UCSD-AML1 (cell line): ENCODE data around the gene EHD4.

ENCODE experiments used
- DNase-seq: peaks from one replicate; lab custom pipeline; 2025; ENCODE audit not compliant: unreplicated experiment; lab: John Stamatoyannopoulos, UW

Gene EHD4

DNA sequence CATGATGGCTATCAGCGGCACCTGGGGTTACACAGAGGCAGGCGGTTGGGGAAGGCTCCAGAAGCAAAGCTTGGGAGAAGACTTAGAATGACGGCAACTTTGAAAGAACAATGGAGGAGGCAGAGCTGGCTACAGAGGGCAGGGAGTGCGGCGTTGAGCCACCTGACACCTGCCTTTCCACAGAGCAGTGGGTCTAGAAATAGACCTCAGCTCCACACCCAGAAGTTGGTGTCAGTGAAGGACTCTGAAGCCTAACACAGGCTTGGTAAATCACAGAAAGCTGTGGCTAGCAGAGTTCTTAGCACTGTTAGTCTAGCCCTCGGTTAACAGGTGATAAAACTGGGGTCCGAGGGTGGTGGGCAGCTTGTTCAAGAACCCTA is 23.1 kb upstream of the EHD4 start:
- DNase-seq: no peak

GRCh38 chr15:41994772-41995475 is 22.6 kb upstream of the EHD4 start:
- no peak for DNase-seq

DNA sequence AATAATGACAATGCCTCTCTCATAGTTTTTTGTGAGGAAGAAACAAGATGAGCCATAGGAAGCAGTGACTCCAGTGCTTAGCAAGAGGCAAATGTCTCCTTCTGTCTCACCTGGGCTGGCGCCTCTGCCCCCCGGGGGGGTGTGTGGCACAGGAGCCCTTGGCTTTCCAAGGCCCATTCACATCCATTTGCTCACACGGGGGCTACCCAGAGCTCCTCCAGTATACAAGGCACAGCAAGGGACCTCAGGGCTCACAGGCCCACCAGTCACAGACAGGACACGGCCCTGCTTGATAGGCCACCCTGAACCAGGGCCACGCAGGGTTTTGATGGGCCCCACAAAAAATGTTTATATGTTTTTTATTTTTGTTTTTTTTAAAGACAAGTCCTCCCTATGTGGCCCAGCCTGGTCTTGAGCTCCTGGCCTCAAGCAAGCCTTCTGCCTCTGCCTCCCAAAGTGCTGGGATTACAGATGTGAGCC is 21.9 kb upstream of the EHD4 start:
- DNase-seq: no peak

DNA sequence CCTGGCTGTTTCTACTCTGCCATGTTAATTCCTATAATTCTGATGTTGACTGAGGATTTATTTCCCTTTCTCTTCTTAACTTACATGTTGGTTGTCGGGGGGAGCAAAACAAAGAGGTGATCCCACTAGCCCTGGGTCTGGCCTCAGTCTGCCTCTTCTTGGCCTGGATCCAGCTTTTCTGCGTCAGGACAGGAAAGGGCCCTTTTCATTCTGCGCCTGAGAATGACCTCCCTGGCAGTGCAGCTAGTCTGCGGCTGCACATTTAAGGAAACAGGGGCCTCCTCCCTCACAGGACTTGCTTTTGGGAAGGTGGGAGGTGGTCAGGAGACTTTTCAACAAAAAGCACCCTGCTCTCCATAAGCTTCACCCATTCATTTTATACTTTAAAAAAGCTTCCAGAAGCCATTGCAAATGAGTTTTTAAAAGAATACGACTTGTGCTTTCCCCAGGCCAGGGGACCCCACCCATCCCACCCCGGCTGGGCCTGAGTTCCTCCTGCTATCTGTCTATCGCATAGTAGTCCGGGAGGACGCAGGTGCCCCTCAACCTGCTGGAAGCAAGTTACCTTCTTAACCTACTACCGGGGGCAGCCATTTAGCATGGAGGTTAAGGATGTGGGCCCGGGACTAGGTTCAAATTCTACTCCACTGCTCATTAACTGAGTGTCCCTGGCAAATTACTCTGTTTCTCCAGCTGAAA is 21.3 kb upstream of the EHD4 start:
- no peak for DNase-seq

DNA sequence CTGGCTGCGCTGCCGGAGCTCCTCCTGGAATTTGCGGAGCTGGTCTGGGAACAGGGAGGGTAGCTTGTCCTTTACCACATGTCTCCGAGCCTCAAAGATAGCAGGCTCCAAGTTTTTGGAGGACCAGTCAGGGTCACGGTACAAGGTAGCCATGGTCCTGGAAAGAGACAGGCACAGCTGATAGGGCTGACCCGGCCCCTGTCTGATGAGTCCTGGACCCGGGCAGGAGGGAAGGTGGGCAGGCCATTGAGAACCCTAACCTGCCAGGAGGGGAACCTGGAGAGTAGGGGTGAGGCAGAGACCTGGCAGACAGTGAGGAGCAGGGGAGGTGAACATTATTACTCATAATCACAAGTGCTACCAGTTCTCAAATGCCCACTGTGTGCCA is 20.4 kb upstream of the EHD4 start:
- DNase-seq: no peak

- DNase-seq: no peak
These were observed 19.9 kb upstream of the EHD4 start for GRCh38 chr15:41992151-41992802.

DNA sequence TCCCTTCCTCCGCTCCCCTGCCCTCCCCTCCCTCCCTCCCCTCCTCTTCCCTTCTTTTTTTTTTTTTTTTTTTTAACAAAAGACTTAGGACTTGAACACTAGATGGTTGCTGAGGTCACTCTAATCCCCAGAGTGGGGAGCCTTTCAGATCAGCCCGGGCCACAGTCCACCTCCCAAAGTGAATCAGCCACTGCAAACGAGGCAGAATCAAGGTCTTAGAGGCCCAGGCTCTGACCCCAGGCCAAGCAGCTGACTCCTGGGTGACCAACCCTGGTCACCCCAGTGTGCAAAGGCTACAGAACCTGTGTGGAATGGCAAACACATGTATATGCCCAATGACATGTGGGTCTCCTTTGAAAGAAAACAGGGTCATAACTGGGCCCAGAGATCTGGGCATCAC is 18.3 kb upstream of the EHD4 start:
- DNase-seq: no peak

GRCh38 chr15:41990243-41990605 is 17.9 kb upstream of the EHD4 start:
- DNase-seq: no peak

GRCh38 chr15:41989573-41990242 is 17.4 kb upstream of the EHD4 start:
- peak; percentile 81 for DNase-seq

- DNase-seq: no peak
These were observed 16.7 kb upstream of the EHD4 start for GRCh38 chr15:41988896-41989572.

DNA sequence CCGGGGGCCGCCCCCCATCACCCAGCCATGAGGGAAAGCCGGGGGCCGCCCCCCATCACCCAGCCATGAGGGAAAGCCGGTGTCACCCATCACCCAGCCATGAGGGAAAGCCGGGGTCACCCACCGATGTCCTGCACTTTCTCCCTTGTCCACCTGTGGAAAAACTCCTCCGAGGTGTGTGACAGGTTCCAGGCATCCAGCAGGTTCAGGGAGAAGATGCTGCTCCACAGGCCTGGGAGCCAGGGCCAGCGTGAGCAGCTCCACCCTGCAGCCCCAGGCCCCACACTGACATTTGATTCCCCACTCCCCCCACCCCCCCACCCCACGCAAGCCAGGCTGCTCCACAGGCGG is 15.5 kb upstream of the EHD4 start:
- no peak for DNase-seq

GRCh38 chr15:41987246-41987924 is 15.0 kb upstream of the EHD4 start:
- DNase-seq: no peak

GRCh38 chr15:41985236-41986160 is 13.1 kb upstream of the EHD4 start:
- no peak for DNase-seq

DNA sequence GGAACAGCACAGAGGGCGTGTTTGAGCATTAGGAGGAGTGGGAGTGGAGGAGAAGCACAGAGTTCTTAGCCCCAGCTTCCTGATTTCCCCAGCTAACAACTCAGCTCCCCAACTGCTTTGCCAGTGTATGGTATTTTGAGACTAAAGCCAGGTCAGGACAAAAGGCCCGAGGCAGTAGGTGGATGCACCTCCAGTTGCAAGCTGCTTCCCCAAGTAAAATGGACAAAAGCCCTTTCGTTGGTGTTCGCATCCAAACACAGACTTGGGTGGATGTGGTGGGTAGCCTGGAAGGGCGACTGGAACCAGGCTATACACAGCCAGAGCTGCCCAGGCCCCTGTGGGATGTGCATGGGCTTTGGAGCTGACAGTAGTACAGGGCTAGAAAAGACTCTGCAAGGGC is 12.3 kb upstream of the EHD4 start:
- DNase-seq: no peak

DNA sequence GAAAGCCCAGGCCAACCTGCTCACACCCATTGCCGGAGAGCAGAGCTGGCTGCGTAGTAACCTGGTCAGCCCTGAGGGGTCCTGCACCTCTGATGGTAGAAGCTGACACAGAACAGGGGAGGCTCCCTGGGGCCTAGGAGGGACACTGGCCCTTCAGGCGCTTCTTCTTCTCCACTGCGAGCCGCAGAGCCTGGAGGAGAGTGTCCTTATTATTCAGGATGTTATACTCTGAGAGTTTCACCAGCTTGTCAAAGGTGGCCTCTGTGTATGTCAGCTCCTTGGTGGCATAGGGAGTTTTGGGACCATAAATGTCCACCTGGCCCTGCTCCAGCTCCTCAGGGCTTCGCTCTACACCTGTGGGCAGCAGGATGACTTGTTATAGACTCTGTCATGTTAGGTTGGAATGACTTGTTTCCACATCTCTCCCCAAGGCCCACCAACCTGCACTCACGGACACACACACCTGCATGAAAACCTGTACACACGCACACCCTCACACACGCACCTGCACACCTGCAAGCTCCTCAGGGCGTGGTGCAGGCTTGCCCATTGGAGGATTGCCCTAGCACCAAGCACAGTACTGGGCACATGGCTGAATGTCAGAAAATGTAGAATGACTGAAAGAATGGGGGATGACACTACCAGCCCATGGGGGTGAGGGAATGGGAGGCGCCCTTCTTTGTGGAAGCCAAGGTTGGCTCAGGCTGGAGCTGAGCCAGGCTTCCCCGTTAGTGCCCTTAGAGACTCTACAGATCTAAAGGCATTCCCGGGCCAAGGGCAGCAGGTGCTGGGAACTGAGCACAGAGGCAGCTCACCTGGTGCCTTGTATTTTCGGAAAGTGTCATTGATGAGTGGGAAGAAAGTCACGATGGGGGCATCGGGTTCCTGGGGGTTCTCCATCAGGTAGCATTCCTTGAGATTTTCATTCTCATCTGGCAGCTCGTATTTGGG is 11.5 kb upstream of the EHD4 start:
- no peak for DNase-seq

GRCh38 chr15:41983221-41983620 is 10.9 kb upstream of the EHD4 start:
- DNase-seq: no peak

DNA sequence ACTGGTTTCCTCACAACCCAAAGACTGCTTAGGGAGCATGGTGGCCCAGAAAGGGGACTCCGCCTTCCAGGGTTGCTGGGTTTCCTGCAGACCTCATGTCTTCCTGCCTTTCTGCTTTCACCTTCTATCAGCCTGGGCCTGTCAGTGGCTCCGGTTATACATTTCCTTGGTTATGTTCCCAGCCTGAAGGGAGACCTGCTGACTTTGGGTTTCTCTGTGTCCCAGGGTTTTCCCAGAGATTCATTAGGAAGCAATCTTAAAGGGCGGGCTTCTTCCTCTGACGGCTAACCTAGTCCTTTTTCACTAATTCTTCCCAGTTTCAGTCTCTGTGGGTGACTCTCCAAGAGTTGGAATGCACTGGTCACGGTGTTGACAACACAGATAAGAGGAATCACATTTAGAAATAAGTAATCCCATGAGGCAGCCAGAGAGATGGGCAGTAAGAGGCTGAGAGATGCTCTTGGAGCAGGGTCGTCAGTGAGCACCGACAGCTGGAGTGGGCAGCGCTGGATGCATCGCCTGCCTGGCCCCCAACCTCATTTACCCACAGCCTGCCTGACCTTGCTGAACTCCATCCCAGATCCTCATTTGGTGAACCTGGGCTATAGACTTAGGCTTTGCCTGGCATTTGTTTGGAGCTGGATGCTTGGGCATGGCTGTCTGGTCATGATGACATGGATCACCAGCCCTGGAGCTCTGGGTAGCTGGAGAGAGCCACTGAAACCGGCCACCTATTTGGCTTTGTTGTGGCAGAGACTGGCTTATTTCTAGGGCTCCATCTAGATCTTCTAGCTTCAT is 10.0 kb upstream of the EHD4 start:
- peak; percentile 24 for DNase-seq
